Transverse colon (tissue), 4 donors: ENCODE results near the gene KLHL11. TPM values are rescaled to one million over a fixed set of nuclear protein-coding genes. Genes with fewer than 3 reads are reported as not detected.

Source experiments
- DNase-seq: peaks from one replicate; pipeline ENCODE4 v3.0.0-alpha.2; 2019
- H3K27ac ChIP-seq, 4 donors: fragments of 200-600 bp; sonication (generic); 2 replicates each; pipeline ENCODE4 v1.5.1; 2016 to 2018; ENCODE audit warnings: inconsistent platforms in 4 of 4
- H3K27me3 ChIP-seq: fragments of 200-600 bp; sonication (generic); 2 replicates; pipeline ENCODE4 v1.5.1; 2017; ENCODE audit warnings: inconsistent platforms
- H3K36me3 ChIP-seq, 4 donors: fragments of 200-600 bp; sonication (generic); 2 replicates each; pipeline ENCODE4 v1.5.1; 2017 to 2019; ENCODE audit warnings: inconsistent platforms in 4 of 4
- H3K4me1 ChIP-seq, 4 donors: fragments of 200-600 bp; sonication (generic); 2 replicates each; pipeline ENCODE4 v1.5.1; 2017 to 2020; ENCODE audit warnings: inconsistent platforms in 4 of 4
- H3K4me3 ChIP-seq, 4 donors: fragments of 200-600 bp; sonication (generic); 1 replicate in 1 of 4; 2 replicates in 3 of 4; pipeline versions ENCODE4 v1.5.1 to v1.6.1; 2017 to 2019; ENCODE audit warnings: inconsistent platforms in 4 of 4
- H3K9me3 ChIP-seq, 2 donors: fragments of 200-600 bp; sonication (generic); 2 replicates each; pipeline ENCODE4 v1.5.1; 2017 to 2019; ENCODE audit warnings: inconsistent platforms in 2 of 2
- CTCF ChIP-seq, 5 experiments: fragments of 200-600 bp in 3 of 5; fragments of 450-650 bp in 2 of 5; sonication (generic) in 3 of 5; IDR thresholded peaks; 1 replicate in 2 of 5; 2 replicates in 3 of 5; pipeline ENCODE4 v1.5.1; 2016 to 2017; ENCODE audit warnings: antibody characterized with exemption in 5 of 5, inconsistent platforms in 3 of 5, mild to moderate bottlenecking in 2 of 5, moderate library complexity in 1 of 5
- EP300 ChIP-seq: sonication (generic); formaldehyde crosslinking; IDR thresholded peaks from one replicate; pipeline ENCODE4 v1.6.1; 2017; ENCODE audit warnings: antibody characterized with exemption, low read depth
- POLR2A ChIP-seq: fragments of 450-650 bp; IDR thresholded peaks from one replicate; pipeline ENCODE4 v1.6.1; 2016; ENCODE audit warnings: antibody characterized with exemption, mild to moderate bottlenecking, moderate library complexity
- POLR2AphosphoS5 ChIP-seq, 3 donors: sonication (generic); formaldehyde crosslinking; IDR thresholded peaks; one replicate each; pipeline ENCODE4 v1.6.1; 2016; ENCODE audit warnings: antibody characterized with exemption in 3 of 3
- WGBS, 2 donors: methylation state at CpG; one replicate each; pipeline ENCODE4 v1.1.5; 2018; ENCODE audit warnings: low coverage in 1 of 2; 5-methylcytosine and 5-hydroxymethylcytosine counted together
- in situ Hi-C, 4 donors: fragments of 200-750 bp; cut with MboI; loops; one replicate each; pipeline versions ENCODE4 v1.15.0 to v1.15.1; 2017; ENCODE audit warnings: low sequenced_read_pairs in 3 of 4, low pct_ligation_motif_present in 1 of 4, low pct_unique_long_range_greater_than_20kb in 1 of 4
- intact Hi-C: fragments of 100-400 bp; cut with DNase I; formaldehyde crosslinking; loops from one replicate; pipeline ENCODE4 v1.15.1; 2023; ENCODE audit warnings: low total_unique reads
- total RNA-seq, 4 donors: library from RNA; depleted of rRNA; stranded (reverse); fragments of >200 nt; gene quantifications; one replicate each; pipeline ENCODE4 v1.1.0, GENCODE V29; 2016

The KLHL11 gene
- total RNA-seq, 4 donors from 2014 or later = 5.4 to 19.5 (median 15.9) TPM

- H3K27ac ChIP-seq = no peak overlapping the region
- H3K36me3 ChIP-seq = peaks cover 0 to 42% (median 17%) of the 10 kb centered on the region in 4 donors
- H3K4me1 ChIP-seq = no peaks in the 10 kb centered on the region
- DNase-seq = no peak
- no peaks in the 10 kb centered on the region for H3K9me3 ChIP-seq
- TF ChIP-seq EP300 (no peak), POLR2A (no peak), POLR2AphosphoS5 (IDR thresholded peaks at IDR 0.05) (no peak), CTCF (IDR thresholded peaks at IDR 0.05) (no peak)
- intact Hi-C loops (no loop called here), in situ Hi-C loops (no loop called here)
- H3K4me3 ChIP-seq = no peak overlapping the region
- no peaks in the 10 kb centered on the region for H3K27me3 ChIP-seq
- 96% methylated on average over 10 of the region's 10 CpGs; no CpG with 5 or more reads in 1 of the 2 donors for WGBS, 2 donors
Measured at GRCh38 chr17:41873559-41874292, 8.5 kb upstream of the KLHL11 start.

- no peak overlapping the region for H3K27ac ChIP-seq
- in situ Hi-C loops = no loop called here
- 97% methylated on average over 10 of the region's 10 CpGs; no CpG with 5 or more reads in 1 of the 2 donors for WGBS, 2 donors
- no peaks in the 10 kb centered on the region for H3K4me1 ChIP-seq
- H3K9me3 ChIP-seq = no peaks in the 10 kb centered on the region
- intact Hi-C loops = no loop called here
- no peaks in the 10 kb centered on the region for H3K27me3 ChIP-seq
- no peak for DNase-seq
- TF ChIP-seq EP300 (no peak), POLR2AphosphoS5 (IDR thresholded peaks at IDR 0.05) (no peak), CTCF (IDR thresholded peaks at IDR 0.05) (no peak), POLR2A (no peak)
- H3K36me3 ChIP-seq = peaks cover 0 to 29% (median 12%) of the 10 kb centered on the region in 4 donors
- H3K4me3 ChIP-seq = no peak overlapping the region
Measured at GRCh38 chr17:41871789-41872188, 6.6 kb upstream of the KLHL11 start.

GRCh38 chr17:41870627-41871026 is 5.4 kb upstream of the KLHL11 start:
- 87% methylated on average over 7 of the region's 7 CpGs; no CpG with 5 or more reads in 1 of the 2 donors for WGBS, 2 donors
- intact Hi-C loops (no loop called here), in situ Hi-C loops (no loop called here)
- Histone ChIP-seq H3K4me3 (no peak overlapping the region), H3K27me3 (no peaks in the 10 kb centered on the region), H3K9me3 (no peaks in the 10 kb centered on the region), H3K27ac (no peak overlapping the region), H3K36me3 (peaks cover 0 to 28% (median 11%) of the 10 kb centered on the region in 4 donors), H3K4me1 (peaks cover 0 to under 1% (median 0%) of the 10 kb centered on the region in 4 donors)
- TF ChIP-seq POLR2A = no peak
- TF ChIP-seq CTCF (IDR thresholded peaks at IDR 0.05) = no peak
- TF ChIP-seq POLR2AphosphoS5 (IDR thresholded peaks at IDR 0.05) = no peak
- TF ChIP-seq EP300 = no peak
- DNase-seq = no peak

GRCh38 chr17:41870097-41870496 is 4.9 kb upstream of the KLHL11 start:
- Histone ChIP-seq H3K4me3 (no peak overlapping the region), H3K27me3 (no peaks in the 10 kb centered on the region), H3K36me3 (peaks cover 0 to 28% (median 11%) of the 10 kb centered on the region in 4 donors), H3K27ac (no peak overlapping the region), H3K4me1 (peaks cover 0 to 3% (median 1%) of the 10 kb centered on the region in 4 donors), H3K9me3 (no peaks in the 10 kb centered on the region)
- intact Hi-C loops = no loop called here
- no peak for DNase-seq
- TF ChIP-seq CTCF (IDR thresholded peaks at IDR 0.05) (no peak), EP300 (no peak), POLR2AphosphoS5 (IDR thresholded peaks at IDR 0.05) (no peak)
- in situ Hi-C loops = no loop called here
- WGBS, 2 donors = 88 to 93% methylated on average over 2 of the region's 2 CpGs
